NB4 (cell line): ENCODE results near the gene SLC29A3.

Source experiments
- MYC ChIP-seq: IDR thresholded peaks from 2 replicates; pipeline ENCODE4 v1.6.1; 2011; ENCODE audit warnings: low read depth, low read length
- POLR2A ChIP-seq: IDR thresholded peaks from 2 replicates; pipeline ENCODE4 v1.6.1; 2011; ENCODE audit warnings: mild to moderate bottlenecking; ENCODE audit not compliant: insufficient read length; ENCODE audit errors: extremely low read depth
- TF ChIP-seq, protein P1 (sequence below): IDR thresholded peaks from one replicate; pipeline ENCODE4 v1.5.1; 2012; ENCODE audit warnings: low read depth, low read length
- TF ChIP-seq, protein P2 (sequence below): IDR thresholded peaks from 2 replicates; pipeline ENCODE4 v1.6.1; 2011; ENCODE audit warnings: low read depth, low read length

DNA sequence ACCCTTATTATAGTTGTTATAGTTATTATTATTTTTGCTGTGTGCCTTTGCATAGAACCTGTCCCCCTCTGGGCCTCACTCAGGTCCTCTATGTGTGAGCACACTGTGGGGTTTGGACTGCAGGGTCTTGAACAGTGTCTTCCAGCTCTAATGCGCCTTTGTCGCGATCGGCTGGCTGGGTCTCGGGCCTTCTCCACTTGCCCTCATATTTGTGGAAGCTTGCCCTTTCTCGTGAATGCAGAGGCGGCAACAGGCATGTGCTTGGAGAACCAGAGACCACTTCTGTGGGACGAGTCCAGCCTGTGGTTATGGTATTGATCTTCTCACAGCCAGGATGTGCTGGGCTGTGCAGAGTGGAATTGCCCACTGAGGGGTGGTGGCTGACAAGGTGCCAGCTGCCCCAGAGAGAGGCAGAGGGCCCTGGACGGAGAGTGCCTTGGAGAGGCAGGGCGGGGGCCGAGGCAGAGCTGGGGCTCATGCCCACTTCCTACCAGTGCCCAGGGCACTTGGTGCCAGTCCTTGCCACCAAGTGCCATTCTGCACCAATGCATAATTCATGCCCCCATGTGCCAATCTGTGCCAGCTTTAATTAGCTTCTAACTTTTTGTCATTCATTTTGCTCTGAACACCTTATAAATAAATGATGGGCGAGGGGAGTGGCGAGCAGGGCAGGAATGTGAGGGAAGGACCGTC is 70.9 kb downstream of the SLC29A3 start:
- TF ChIP-seq, protein P1, sequence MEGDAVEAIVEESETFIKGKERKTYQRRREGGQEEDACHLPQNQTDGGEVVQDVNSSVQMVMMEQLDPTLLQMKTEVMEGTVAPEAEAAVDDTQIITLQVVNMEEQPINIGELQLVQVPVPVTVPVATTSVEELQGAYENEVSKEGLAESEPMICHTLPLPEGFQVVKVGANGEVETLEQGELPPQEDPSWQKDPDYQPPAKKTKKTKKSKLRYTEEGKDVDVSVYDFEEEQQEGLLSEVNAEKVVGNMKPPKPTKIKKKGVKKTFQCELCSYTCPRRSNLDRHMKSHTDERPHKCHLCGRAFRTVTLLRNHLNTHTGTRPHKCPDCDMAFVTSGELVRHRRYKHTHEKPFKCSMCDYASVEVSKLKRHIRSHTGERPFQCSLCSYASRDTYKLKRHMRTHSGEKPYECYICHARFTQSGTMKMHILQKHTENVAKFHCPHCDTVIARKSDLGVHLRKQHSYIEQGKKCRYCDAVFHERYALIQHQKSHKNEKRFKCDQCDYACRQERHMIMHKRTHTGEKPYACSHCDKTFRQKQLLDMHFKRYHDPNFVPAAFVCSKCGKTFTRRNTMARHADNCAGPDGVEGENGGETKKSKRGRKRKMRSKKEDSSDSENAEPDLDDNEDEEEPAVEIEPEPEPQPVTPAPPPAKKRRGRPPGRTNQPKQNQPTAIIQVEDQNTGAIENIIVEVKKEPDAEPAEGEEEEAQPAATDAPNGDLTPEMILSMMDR: no peak
- TF ChIP-seq, protein P2, sequence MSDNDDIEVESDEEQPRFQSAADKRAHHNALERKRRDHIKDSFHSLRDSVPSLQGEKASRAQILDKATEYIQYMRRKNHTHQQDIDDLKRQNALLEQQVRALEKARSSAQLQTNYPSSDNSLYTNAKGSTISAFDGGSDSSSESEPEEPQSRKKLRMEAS: no peak
- TF ChIP-seq POLR2A: no peak
- TF ChIP-seq MYC: no peak
